ENCODE results near the gene ATAT1. TPM values are rescaled to one million over a fixed set of nuclear protein-coding genes. Genes with fewer than 3 reads are reported as not detected.

Gene ATAT1
- total RNA-seq, result 1 to 10 TPM in 3 of 4 donors, under 1 TPM in 1; 0.82 to 2.6 (median 2.1) TPM

DNA sequence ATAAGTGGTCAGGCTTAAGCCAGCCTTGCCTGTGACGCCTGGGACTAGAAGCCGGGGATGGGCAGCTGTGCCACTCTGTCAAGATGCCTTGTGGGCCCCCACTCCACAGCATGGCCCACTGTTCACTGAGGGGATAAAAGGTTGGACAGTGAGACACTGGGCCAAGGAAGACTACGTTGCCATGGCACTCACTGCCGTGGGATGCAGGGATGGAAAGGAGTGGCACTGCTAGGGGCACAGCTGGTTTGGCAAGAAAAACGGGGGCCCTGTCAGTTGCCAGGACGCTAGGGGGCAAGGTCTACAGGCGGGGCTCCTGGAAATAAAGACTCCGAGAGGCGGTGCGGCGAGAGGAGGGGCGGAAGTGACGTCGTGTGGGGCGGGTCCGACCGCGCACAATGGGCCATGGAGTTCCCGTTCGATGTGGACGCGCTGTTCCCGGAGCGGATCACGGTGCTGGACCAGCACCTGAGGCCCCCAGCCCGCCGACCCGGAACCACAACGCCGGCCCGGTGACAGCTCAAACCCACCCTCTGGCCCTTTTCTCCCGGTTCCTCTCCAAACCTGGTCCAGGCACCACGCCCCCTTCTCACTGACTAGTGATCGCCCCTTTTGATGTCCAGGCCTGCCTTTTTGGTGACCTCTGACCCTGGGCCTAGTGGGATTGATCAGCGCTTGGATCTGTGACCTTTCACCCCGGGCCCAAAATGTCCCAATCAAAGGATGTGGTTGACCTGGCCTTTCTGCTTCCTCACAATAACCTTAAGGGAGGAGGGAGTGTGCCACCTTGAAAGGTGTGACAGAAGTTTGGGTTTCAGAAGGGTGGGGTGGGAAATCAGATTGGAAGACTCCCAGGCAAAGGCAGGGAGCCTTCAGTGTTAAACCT, at the start of gene ATAT1:
Gene ATAT1, plus strand, starts transcription at position 391 of the 883 bp plus-strand sequence.
- Histone ChIP-seq H3K27me3 (no peaks in the 10 kb centered on the region), H3K9me3 (no peaks in the 10 kb centered on the region), H3K27ac (peak within 1 kb of the TSS; percentile 25 to 97 (median 90)), H3K4me1 (peaks cover 0 to 21% (median 11%) of the 10 kb centered on the region in 3 donors), H3K4me3 (peak within 1 kb of the TSS; percentile 23 to 61), H3K36me3 (peaks cover 0 to 82% of the 10 kb centered on the region in 2 donors)
- TF ChIP-seq POLR2AphosphoS5 (IDR thresholded peaks at IDR 0.05) (peak; percentile 82), EP300 (IDR thresholded peaks at IDR 0.05) (no peak), POLR2A (IDR thresholded peaks at IDR 0.05) (peak; percentile 32 to 47)
- TF ChIP-seq, protein P1, sequence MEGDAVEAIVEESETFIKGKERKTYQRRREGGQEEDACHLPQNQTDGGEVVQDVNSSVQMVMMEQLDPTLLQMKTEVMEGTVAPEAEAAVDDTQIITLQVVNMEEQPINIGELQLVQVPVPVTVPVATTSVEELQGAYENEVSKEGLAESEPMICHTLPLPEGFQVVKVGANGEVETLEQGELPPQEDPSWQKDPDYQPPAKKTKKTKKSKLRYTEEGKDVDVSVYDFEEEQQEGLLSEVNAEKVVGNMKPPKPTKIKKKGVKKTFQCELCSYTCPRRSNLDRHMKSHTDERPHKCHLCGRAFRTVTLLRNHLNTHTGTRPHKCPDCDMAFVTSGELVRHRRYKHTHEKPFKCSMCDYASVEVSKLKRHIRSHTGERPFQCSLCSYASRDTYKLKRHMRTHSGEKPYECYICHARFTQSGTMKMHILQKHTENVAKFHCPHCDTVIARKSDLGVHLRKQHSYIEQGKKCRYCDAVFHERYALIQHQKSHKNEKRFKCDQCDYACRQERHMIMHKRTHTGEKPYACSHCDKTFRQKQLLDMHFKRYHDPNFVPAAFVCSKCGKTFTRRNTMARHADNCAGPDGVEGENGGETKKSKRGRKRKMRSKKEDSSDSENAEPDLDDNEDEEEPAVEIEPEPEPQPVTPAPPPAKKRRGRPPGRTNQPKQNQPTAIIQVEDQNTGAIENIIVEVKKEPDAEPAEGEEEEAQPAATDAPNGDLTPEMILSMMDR (IDR thresholded peaks at IDR 0.05), result peak in 3 of 4 experiments; percentile 37 to 70 (median 58)
- 1% methylated on average over 19 of the region's 36 CpGs; no CpG with 5 or more reads in 1 of the 2 donors for WGBS, 2 donors (ENCODE audit: low coverage in 1 of 2)
- peak; percentile 98 for ATAC-seq

DNA sequence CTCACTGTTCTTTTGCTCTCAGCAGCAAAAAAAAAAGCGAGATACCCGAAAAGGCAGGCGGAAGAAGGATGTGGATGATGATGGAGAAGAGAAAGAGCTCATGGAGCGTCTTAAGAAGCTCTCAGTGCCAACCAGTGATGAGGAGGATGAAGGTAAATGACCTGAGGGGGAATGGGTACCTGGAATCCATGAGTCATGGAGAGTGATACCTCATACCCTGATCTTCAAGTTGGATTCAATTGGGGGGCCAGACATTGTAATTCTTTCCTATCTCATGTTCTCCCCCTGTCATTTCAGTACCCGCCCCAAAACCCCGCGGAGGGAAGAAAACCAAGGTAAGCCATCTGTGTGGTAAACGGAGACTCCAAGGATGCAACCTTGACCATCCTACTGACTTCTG, 48.6 kb upstream of the ATAT1 start:
- no peaks in the 10 kb centered on the region for H3K27me3 ChIP-seq
- H3K9me3 ChIP-seq, result no peaks in the 10 kb centered on the region
- WGBS, 2 donors (ENCODE audit: low coverage in 1 of 2), result 90 to 95% methylated on average over 5 to 6 of the region's 8 CpGs
- peaks cover 0 to 27% (median 0%) of the 10 kb centered on the region in 3 donors for H3K4me1 ChIP-seq
- peaks cover 0 to 78% of the 10 kb centered on the region in 2 donors for H3K36me3 ChIP-seq
- ATAC-seq, result no peak
- no peak overlapping the region for H3K4me3 ChIP-seq
- TF ChIP-seq POLR2A (IDR thresholded peaks at IDR 0.05), result no peak
- H3K27ac ChIP-seq, result no peak overlapping the region

- TF ChIP-seq POLR2AphosphoS5 (IDR thresholded peaks at IDR 0.05), result no peak
- no peak for TF ChIP-seq EP300 (IDR thresholded peaks at IDR 0.05)
- TF ChIP-seq POLR2A (IDR thresholded peaks at IDR 0.05), result no peak
- TF ChIP-seq, protein P1 (IDR thresholded peaks at IDR 0.05), result no peak
- no peaks in the 10 kb centered on the region for H3K4me1 ChIP-seq
- no peak overlapping the region for H3K27ac ChIP-seq
- WGBS, 2 donors (ENCODE audit: low coverage in 1 of 2), result 83 to 86% methylated on average over 1 to 4 of the region's 5 CpGs
- H3K4me3 ChIP-seq, result no peak overlapping the region
- H3K9me3 ChIP-seq, result no peaks in the 10 kb centered on the region
- no peak for ATAC-seq
- H3K27me3 ChIP-seq, result no peaks in the 10 kb centered on the region
- peaks cover 3 to 100% of the 10 kb centered on the region in 2 donors for H3K36me3 ChIP-seq
These were observed 42.8 kb upstream of the ATAT1 start for GRCh38 chr6:30583921-30584320.

DNA sequence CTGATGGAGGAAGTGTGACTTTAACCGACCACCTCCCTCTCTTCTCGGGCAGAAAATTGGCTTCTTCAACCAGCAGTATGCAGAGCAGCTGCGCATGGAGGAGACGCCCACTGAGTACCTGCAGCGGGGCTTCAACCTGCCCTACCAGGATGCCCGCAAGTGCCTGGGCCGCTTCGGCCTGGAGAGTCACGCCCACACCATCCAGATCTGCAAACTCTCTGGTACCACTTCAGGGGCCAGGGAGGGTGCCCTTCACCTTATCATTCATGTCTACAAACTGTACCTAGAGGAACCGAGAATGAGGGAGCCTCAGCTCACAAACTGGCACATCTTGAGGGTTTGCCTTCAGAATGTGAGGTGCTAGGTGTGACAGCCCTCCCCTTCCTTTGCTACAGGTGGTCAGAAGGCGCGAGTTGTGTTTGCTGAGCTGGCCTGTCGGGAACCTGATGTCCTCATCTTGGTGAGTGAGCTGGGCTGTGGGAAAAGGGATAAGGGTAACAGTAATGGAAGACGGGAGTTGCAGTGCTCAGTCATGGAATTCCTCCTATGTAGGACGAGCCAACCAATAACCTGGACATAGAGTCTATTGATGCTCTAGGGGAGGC, 36.8 kb upstream of the ATAT1 start:
- Histone ChIP-seq H3K27me3 (no peaks in the 10 kb centered on the region), H3K9me3 (no peaks in the 10 kb centered on the region), H3K4me3 (no peak overlapping the region), H3K36me3 (peaks cover 3 to 99% of the 10 kb centered on the region in 2 donors), H3K4me1 (peaks cover 0 to 9% (median 0%) of the 10 kb centered on the region in 3 donors), H3K27ac (peak overlapping the region in 1 of 4 donors; percentile 51)
- TF ChIP-seq POLR2A (IDR thresholded peaks at IDR 0.05) (no peak), EP300 (IDR thresholded peaks at IDR 0.05) (no peak), POLR2AphosphoS5 (IDR thresholded peaks at IDR 0.05) (no peak)
- TF ChIP-seq, protein P1 (IDR thresholded peaks at IDR 0.05), result no peak
- ATAC-seq, result no peak
- WGBS, 2 donors (ENCODE audit: low coverage in 1 of 2), result 90% methylated on average over 2 to 5 of the region's 15 CpGs

DNA sequence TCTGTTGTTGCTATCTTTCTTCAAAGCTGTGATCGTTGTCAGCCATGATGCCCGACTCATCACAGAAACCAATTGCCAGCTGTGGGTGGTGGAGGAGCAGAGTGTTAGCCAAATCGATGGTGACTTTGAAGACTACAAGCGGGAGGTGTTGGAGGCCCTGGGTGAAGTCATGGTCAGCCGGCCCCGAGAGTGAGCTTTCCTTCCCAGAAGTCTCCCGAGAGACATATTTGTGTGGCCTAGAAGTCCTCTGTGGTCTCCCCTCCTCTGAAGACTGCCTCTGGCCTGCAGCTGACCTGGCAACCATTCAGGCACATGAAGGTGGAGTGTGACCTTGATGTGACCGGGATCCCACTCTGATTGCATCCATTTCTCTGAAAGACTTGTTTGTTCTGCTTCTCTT, 36.2 kb upstream of the ATAT1 start:
- Histone ChIP-seq H3K4me1 (peaks cover 0 to 9% (median 0%) of the 10 kb centered on the region in 3 donors), H3K27ac (peak overlapping the region in 2 of 4 donors; percentile 7 to 51), H3K27me3 (no peaks in the 10 kb centered on the region), H3K9me3 (no peaks in the 10 kb centered on the region), H3K36me3 (peaks cover under 1 to 95% of the 10 kb centered on the region in 2 donors), H3K4me3 (no peak overlapping the region)
- TF ChIP-seq POLR2A (IDR thresholded peaks at IDR 0.05) (no peak), POLR2AphosphoS5 (IDR thresholded peaks at IDR 0.05) (no peak), EP300 (IDR thresholded peaks at IDR 0.05) (no peak)
- TF ChIP-seq, protein P1 (IDR thresholded peaks at IDR 0.05), result no peak
- WGBS, 2 donors (ENCODE audit: low coverage in 1 of 2), result 83 to 91% methylated on average over 4 to 6 of the region's 8 CpGs
- ATAC-seq, result no peak
